GM23338 (cell line): Measurements from ENCODE around the gene SUN5. TPM values are rescaled to one million over a fixed set of nuclear protein-coding genes. Genes with fewer than 3 reads are reported as not detected.

Experiments
- ATAC-seq: fragments of 200-7000 bp; cut with Tn5 transposase; 3 replicates; pipeline ENCODE4 v1.9.1; 2020
- DNase-seq: peaks from one replicate; pipeline ENCODE4 v3.0.0-alpha.2; 2015; ENCODE audit warnings: low spot score
- H2AFZ ChIP-seq: fragments of 200-600 bp; sonication (generic); 2 replicates; pipeline ENCODE4 v1.8.0; 2016; ENCODE audit warnings: antibody characterized with exemption, mild to moderate bottlenecking, moderate library complexity
- H3F3A ChIP-seq: fragments of 200-600 bp; sonication (generic); replicated peaks from 2 replicates; pipeline ENCODE4 v1.8.0; 2017; ENCODE audit warnings: antibody characterized with exemption, mixed run types, low read depth
- H3K27ac ChIP-seq: fragments of 200-600 bp; sonication (generic); 2 replicates; pipeline ENCODE4 v1.6.1; 2016; ENCODE audit warnings: low read depth
- H3K27me3 ChIP-seq: fragments of 200-600 bp; sonication (generic); 2 replicates; pipeline ENCODE4 v1.8.0; 2016; ENCODE audit warnings: mild to moderate bottlenecking, mixed run types, moderate library complexity; ENCODE audit not compliant: insufficient read depth
- H3K36me3 ChIP-seq: fragments of 200-600 bp; sonication (generic); 2 replicates; pipeline ENCODE4 v1.8.0; 2016; ENCODE audit warnings: mild to moderate bottlenecking; ENCODE audit not compliant: insufficient read depth
- H3K4me1 ChIP-seq: fragments of 200-600 bp; sonication (generic); 2 replicates; pipeline ENCODE4 v1.8.0; 2016; ENCODE audit warnings: mild to moderate bottlenecking, moderate library complexity; ENCODE audit not compliant: insufficient read depth
- H3K4me2 ChIP-seq: fragments of 200-600 bp; sonication (generic); 2 replicates; pipeline ENCODE4 v1.7.1; 2017; ENCODE audit warnings: mixed run types
- H3K4me3 ChIP-seq: fragments of 200-600 bp; sonication (generic); 2 replicates; pipeline ENCODE4 v1.6.1; 2016; ENCODE audit warnings: mixed run types
- H3K79me2 ChIP-seq: fragments of 200-600 bp; sonication (generic); replicated peaks from 2 replicates; pipeline ENCODE4 v1.8.0; 2017; ENCODE audit warnings: mild to moderate bottlenecking; ENCODE audit not compliant: insufficient read depth
- H3K9me2 ChIP-seq: fragments of 200-600 bp; sonication (generic); 2 replicates; pipeline ENCODE4 v1.8.0; 2017; ENCODE audit not compliant: insufficient read depth
- H4K20me1 ChIP-seq: fragments of 200-600 bp; sonication (generic); replicated peaks from 2 replicates; pipeline ENCODE4 v1.8.0; 2017; ENCODE audit warnings: mild to moderate bottlenecking; ENCODE audit not compliant: insufficient read depth
- H3K27ac Mint-ChIP-seq: 2 replicates; pipeline ENCODE4 v1.8.0; 2020; ENCODE audit warnings: inconsistent platforms, mild to moderate bottlenecking, moderate library complexity, mixed read lengths
- H3K27me3 Mint-ChIP-seq: 3 replicates; pipeline ENCODE4 v1.8.0; 2022; ENCODE audit warnings: low read depth, mild to moderate bottlenecking, moderate library complexity, mixed read lengths, inconsistent platforms; ENCODE audit not compliant: insufficient read depth, poor library complexity
- H3K36me3 Mint-ChIP-seq: 3 replicates; pipeline ENCODE4 v1.8.0; 2021; ENCODE audit warnings: low read depth, mild to moderate bottlenecking, inconsistent platforms, moderate library complexity, mixed read lengths
- H3K4me1 Mint-ChIP-seq: 3 replicates; pipeline ENCODE4 v1.8.0; 2020; ENCODE audit warnings: mild to moderate bottlenecking, inconsistent platforms, mixed read lengths
- H3K4me3 Mint-ChIP-seq: 3 replicates; pipeline ENCODE4 v1.8.0; 2021; ENCODE audit warnings: moderate library complexity, mild to moderate bottlenecking, inconsistent platforms, mixed read lengths
- H3K9me3 Mint-ChIP-seq: 3 replicates; pipeline ENCODE4 v1.8.0; 2020; ENCODE audit warnings: moderate library complexity, mild to moderate bottlenecking, inconsistent platforms, mixed read lengths
- CTCF ChIP-seq, 2 experiments: fragments of 200-600 bp in 1 of 2; sonication (generic) in 1 of 2; conservative IDR thresholded peaks; 2 replicates each; pipeline versions ENCODE4 v1.5.1 to v1.6.1; 2016 to 2017; ENCODE audit warnings: antibody characterized with exemption in 2 of 2, low read depth in 2 of 2, mild to moderate bottlenecking in 2 of 2, moderate library complexity in 1 of 2
- ETS1 ChIP-seq: IDR thresholded peaks from 2 replicates; pipeline ENCODE4 v1.6.1; 2016; ENCODE audit warnings: antibody characterized with exemption
- EZH2phosphoT487 ChIP-seq: fragments of 200-600 bp; sonication (generic); IDR thresholded peaks from one replicate; pipeline ENCODE4 v1.8.1; 2018; ENCODE audit warnings: antibody characterized with exemption; ENCODE audit not compliant: unreplicated experiment
- JUNB ChIP-seq: IDR thresholded peaks from one replicate; pipeline ENCODE4 v1.6.1; 2016; ENCODE audit warnings: antibody characterized with exemption; ENCODE audit not compliant: unreplicated experiment
- NANOG ChIP-seq: IDR thresholded peaks from 2 replicates; pipeline ENCODE4 v1.6.1; 2016; ENCODE audit warnings: antibody characterized with exemption, borderline replicate concordance
- POLR2AphosphoS5 ChIP-seq: IDR thresholded peaks from 2 replicates; pipeline ENCODE4 v1.6.1; 2016; ENCODE audit warnings: antibody characterized with exemption, low read depth
- STAT1 ChIP-seq: IDR thresholded peaks from one replicate; pipeline ENCODE4 v1.6.1; 2016; ENCODE audit warnings: antibody characterized with exemption; ENCODE audit not compliant: unreplicated experiment
- ZNF114 ChIP-seq: fragments of 250-450 bp; sonication (Bioruptor Pico); IDR thresholded peaks from 2 replicates; pipeline ENCODE4 v1.5.0; 2020; ENCODE audit warnings: mild to moderate bottlenecking, moderate library complexity
- ZNF331 ChIP-seq: fragments of 250-450 bp; sonication (Bioruptor Pico); IDR thresholded peaks from 2 replicates; pipeline ENCODE4 v1.5.0; 2020; ENCODE audit warnings: low read depth, mild to moderate bottlenecking, moderate library complexity
- ZNF462 ChIP-seq: fragments of 250-450 bp; sonication (Bioruptor Pico); IDR thresholded peaks from 2 replicates; pipeline ENCODE4 v1.5.0; 2020; ENCODE audit warnings: mild to moderate bottlenecking, moderate library complexity
- polyA plus RNA-seq: library from polyadenylated mRNA; unstranded; fragments of >200 nt; fragmentation: Nextera tagmentation; extraction: Ambion mirVana; gene quantifications from 2 replicates; pipeline ENCODE4 v1.2.1, GENCODE V29; 2016
- total RNA-seq: library from RNA; depleted of rRNA; stranded (reverse); fragments of >200 nt; shearing (Covaris generic); gene quantifications from 2 replicates; pipeline ENCODE4 v1.2.3, GENCODE V29; 2014

The SUN5 gene
- total and polyA plus RNA-seq, 2 experiments from 2014 or later, result not detected

DNA sequence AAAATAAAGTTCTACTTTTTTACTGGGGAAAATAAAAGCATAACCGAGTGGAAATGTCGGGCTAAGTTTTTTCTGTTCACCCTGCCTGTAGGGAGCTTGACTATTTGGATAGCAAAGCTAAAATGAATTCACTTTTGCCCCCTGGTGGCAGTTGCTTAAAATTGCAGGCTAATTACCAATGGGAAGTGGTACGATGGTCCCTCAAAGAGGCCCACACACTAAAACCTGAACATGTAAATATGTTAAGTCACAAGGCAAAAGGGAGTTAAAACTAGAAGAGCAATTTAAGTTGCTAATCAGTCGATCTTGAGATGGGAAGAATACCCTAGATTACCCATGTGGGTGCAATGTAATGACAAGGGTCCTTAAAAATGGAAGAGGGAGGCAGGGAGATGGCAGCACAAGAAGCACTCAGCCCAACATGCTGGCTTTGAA is 916 bp upstream of the SUN5 start:
- Mint-ChIP-seq H3K27ac (no peak overlapping the region), H3K36me3 (peaks cover 3% of the 10 kb centered on the region; the same call in 1 of the 3 replicates), H3K9me3 (peaks cover 4% of the 10 kb centered on the region; the same call in 2 of the 3 replicates), H3K4me3 (no peak overlapping the region), H3K27me3 (peaks cover 16% of the 10 kb centered on the region), H3K4me1 (peaks cover 2% of the 10 kb centered on the region; the same call in 1 of the 3 replicates)
- H3K4me2 ChIP-seq, result no peak overlapping the region
- no peaks in the 10 kb centered on the region for H3K4me1 ChIP-seq
- H3K79me2 ChIP-seq, result no peaks in the 10 kb centered on the region
- no peaks in the 10 kb centered on the region for H3K36me3 ChIP-seq
- no peaks in the 10 kb centered on the region for H3F3A ChIP-seq
- TF ChIP-seq CTCF (conservative IDR thresholded peaks at IDR 0.05; ENCODE audit: low read depth in 2 of 2) (peak; percentile 67 to 93), EZH2phosphoT487 (no peak)
- H4K20me1 ChIP-seq, result no peaks in the 10 kb centered on the region
- H3K27me3 ChIP-seq, result no peaks in the 10 kb centered on the region
- DNase-seq, result peak; percentile 81
- H2AFZ ChIP-seq, result no peak overlapping the region
- no peaks in the 10 kb centered on the region for H3K9me2 ChIP-seq
- peak; percentile 64 for ATAC-seq
- H3K4me3 ChIP-seq, result no peak overlapping the region
- H3K27ac ChIP-seq, result no peak overlapping the region

GRCh38 chr20:33002087-33002808 is 2.0 kb downstream of the SUN5 start:
- peak; percentile 34; the same call in 2 of the 3 replicates for ATAC-seq
- no peaks in the 10 kb centered on the region for H3F3A ChIP-seq
- no peaks in the 10 kb centered on the region for H4K20me1 ChIP-seq
- TF ChIP-seq POLR2AphosphoS5, result no peak
- TF ChIP-seq ZNF462 (CRISPR knock-in tag), result no peak
- no peak for TF ChIP-seq JUNB
- no peak for TF ChIP-seq STAT1
- TF ChIP-seq EZH2phosphoT487, result no peak
- TF ChIP-seq NANOG, result no peak
- TF ChIP-seq ZNF331, result no peak
- TF ChIP-seq ZNF114 (CRISPR knock-in tag), result no peak
- TF ChIP-seq ETS1, result no peak

More at GRCh38 chr20:33002087-33002808, 2.0 kb downstream of the SUN5 start:
- H3K27ac ChIP-seq, result no peak overlapping the region
- no peak for DNase-seq
- H2AFZ ChIP-seq, result no peak overlapping the region
- H3K4me3 Mint-ChIP-seq, result no peak overlapping the region
- peaks cover 4% of the 10 kb centered on the region; the same call in 2 of the 3 replicates for H3K9me3 Mint-ChIP-seq
- H3K4me3 ChIP-seq, result no peak overlapping the region
- no peaks in the 10 kb centered on the region for H3K79me2 ChIP-seq
- no peak overlapping the region for H3K4me2 ChIP-seq
- no peaks in the 10 kb centered on the region for H3K9me2 ChIP-seq
- no peak overlapping the region for H3K27ac Mint-ChIP-seq
- H3K27me3 Mint-ChIP-seq, result peaks cover 17% of the 10 kb centered on the region
- peaks cover 3% of the 10 kb centered on the region; the same call in 1 of the 3 replicates for H3K36me3 Mint-ChIP-seq
- no peaks in the 10 kb centered on the region for H3K36me3 ChIP-seq
- H3K27me3 ChIP-seq, result no peaks in the 10 kb centered on the region
- no peaks in the 10 kb centered on the region for H3K4me1 Mint-ChIP-seq
- no peaks in the 10 kb centered on the region for H3K4me1 ChIP-seq
